Measurements from ENCODE around the gene PRCD. TPM values are rescaled to one million over a fixed set of nuclear protein-coding genes. Genes with fewer than 3 reads are reported as not detected.
"Not testable (repeated sequence)": the region's sequence is repeated elsewhere in the genome, so short reads cannot be mapped to it uniquely, and the experiment has no call there.

The PRCD gene
- total RNA-seq, 1 experiment from 2014 or later: 0.83 TPM

GRCh38 chr17:76514355-76514754 is 25.5 kb upstream of the PRCD start:
- H3K4me3 ChIP-seq (ENCODE audit: insufficient read depth, low read depth, low read length); H3K36me3 ChIP-seq (replicated peaks; ENCODE audit: control insufficient read depth, insufficient read depth, low read length); DNase-seq; H3K27me3 ChIP-seq (ENCODE audit: control insufficient read depth, insufficient read depth, low read length): not testable (repeated sequence)

- Histone ChIP-seq H3K4me3 (ENCODE audit: insufficient read depth, low read depth, low read length) (no peak overlapping the region), H3K36me3 (replicated peaks; ENCODE audit: control insufficient read depth, insufficient read depth, low read length) (no peaks in the 10 kb centered on the region), H3K27me3 (ENCODE audit: control insufficient read depth, insufficient read depth, low read length) (no peaks in the 10 kb centered on the region)
- no peak for DNase-seq
Measured at GRCh38 chr17:76515274-76515949, 24.4 kb upstream of the PRCD start.

DNA sequence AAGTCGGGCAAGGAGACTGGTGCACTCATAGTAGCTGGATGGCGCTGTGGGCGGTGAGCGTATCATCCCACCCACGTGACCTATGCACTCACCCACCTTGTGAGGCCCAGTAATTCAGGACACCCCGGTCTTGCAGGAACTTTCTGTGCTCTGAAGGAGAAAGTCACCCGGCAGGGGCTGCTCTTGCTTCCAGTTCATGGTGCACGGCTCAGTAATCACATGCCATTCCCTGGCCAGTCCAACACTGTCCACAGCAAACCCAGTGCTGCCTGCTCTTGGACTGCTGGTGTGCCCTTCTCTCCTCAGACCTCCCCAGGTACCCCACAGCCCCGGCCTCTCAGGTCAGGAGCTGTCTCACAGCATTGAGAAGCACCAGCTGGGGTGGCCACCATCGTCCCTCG is 22.2 kb upstream of the PRCD start:
- Histone ChIP-seq H3K36me3 (replicated peaks; ENCODE audit: control insufficient read depth, insufficient read depth, low read length) (no peaks in the 10 kb centered on the region), H3K27me3 (ENCODE audit: control insufficient read depth, insufficient read depth, low read length) (no peaks in the 10 kb centered on the region), H3K4me3 (ENCODE audit: insufficient read depth, low read depth, low read length) (no peak overlapping the region)
- no peak for DNase-seq

GRCh38 chr17:76519048-76519966 is 20.5 kb upstream of the PRCD start:
- no peaks in the 10 kb centered on the region for H3K36me3 ChIP-seq (replicated peaks; ENCODE audit: control insufficient read depth, insufficient read depth, low read length)
- H3K27me3 ChIP-seq (ENCODE audit: control insufficient read depth, insufficient read depth, low read length): peaks cover 3% of the 10 kb centered on the region
- H3K4me3 ChIP-seq (ENCODE audit: insufficient read depth, low read depth, low read length): no peak overlapping the region
- DNase-seq: peak; percentile 59

DNA sequence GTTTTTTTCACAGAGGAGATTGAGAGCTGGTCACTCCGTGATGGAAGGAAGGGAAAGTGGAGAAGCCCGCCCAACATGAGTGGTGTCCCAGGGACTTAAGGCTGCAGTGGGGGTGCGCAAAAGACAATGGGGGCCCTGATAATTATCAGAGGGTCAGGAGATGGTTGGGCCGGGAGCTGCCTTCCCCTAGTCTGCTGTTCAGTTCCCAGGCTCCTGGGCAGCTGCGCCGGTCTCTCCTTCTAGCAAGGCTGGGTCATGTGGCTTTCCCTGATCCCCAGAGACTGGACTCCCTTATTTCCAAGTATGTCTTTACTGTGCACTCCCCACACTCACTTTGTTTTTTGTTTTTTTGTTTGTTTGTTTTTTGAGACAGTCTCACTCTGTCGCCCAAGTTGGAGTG is 18.6 kb upstream of the PRCD start:
- Histone ChIP-seq H3K4me3 (ENCODE audit: insufficient read depth, low read depth, low read length) (no peak overlapping the region), H3K27me3 (ENCODE audit: control insufficient read depth, insufficient read depth, low read length) (peaks cover 3% of the 10 kb centered on the region), H3K36me3 (replicated peaks; ENCODE audit: control insufficient read depth, insufficient read depth, low read length) (no peaks in the 10 kb centered on the region)
- no peak for DNase-seq

DNA sequence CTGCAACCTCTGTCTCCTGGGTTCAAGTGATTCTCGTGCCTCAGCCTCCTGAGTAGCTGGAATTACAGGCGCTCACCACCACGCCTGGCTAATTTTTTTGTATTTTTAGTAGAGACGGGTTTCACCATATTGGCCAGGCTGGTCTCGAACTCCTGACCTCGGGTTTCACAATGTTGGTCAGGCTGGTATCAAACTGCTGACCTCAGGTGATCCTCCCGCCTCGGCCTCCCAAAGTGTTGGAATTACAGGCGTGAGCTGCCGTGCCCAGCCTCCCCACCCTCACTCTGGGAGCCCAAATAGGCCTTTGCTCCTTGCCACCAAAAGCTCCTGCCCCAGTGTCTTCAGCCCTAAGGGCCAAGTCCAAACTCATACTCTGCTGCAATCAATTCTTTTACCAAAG is 18.2 kb upstream of the PRCD start:
- not testable (repeated sequence) for H3K36me3 ChIP-seq (replicated peaks; ENCODE audit: control insufficient read depth, insufficient read depth, low read length); H3K4me3 ChIP-seq (ENCODE audit: insufficient read depth, low read depth, low read length); H3K27me3 ChIP-seq (ENCODE audit: control insufficient read depth, insufficient read depth, low read length); DNase-seq

DNA sequence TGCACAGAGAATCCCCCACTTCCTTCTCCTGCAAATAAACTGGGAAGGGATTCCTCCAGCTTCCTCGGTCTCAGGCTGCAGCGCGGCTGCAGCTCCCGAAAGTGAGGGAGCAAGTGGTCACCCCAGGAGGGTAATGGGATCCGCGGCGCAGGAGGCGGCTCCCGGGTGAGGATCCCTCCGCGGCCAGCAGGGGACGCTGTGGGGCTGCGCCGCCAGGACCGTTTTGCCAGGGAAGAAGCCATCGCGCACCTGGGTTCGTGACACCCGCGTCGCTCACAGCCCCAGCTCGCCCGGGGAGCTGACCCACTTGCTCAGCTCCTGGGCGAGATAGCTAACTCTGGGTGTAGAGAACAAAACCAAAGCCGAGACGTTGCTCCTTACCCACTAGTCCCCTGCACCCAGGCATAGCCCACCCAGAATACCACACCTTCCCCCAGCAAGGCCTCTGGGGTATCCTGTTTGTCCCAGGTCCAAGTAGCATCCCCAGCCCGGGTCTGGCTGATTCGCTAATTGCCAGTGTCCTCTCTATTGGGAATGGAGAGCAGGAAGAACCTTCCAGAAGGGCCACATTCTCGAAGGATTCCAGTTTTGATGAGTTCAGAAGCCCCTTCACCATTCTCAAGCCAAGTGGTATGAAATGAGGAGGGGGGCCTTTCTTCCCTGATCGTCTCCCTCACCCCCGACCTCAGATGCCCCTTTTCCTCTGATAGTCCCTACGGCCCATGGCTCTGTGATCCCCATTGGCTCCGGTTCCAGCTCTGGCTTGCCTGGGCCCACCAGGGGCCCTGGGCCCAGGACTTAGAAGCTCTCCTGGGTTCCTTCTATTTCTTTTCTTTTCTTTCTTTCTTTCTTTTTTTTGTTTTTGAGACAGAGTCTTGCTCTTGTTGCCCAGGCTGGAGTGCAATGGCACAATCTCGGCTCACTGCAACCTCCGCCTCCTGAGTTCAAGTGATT is 16.5 kb upstream of the PRCD start:
- DNase-seq: peak; percentile 97
- Histone ChIP-seq H3K4me3 (ENCODE audit: insufficient read depth, low read depth, low read length) (no peak overlapping the region), H3K27me3 (ENCODE audit: control insufficient read depth, insufficient read depth, low read length) (peaks cover 3% of the 10 kb centered on the region), H3K36me3 (replicated peaks; ENCODE audit: control insufficient read depth, insufficient read depth, low read length) (no peaks in the 10 kb centered on the region)

GRCh38 chr17:76524598-76525512 is 15.0 kb upstream of the PRCD start:
- Histone ChIP-seq H3K36me3 (replicated peaks; ENCODE audit: control insufficient read depth, insufficient read depth, low read length) (no peaks in the 10 kb centered on the region), H3K27me3 (ENCODE audit: control insufficient read depth, insufficient read depth, low read length) (peaks cover 3% of the 10 kb centered on the region), H3K4me3 (ENCODE audit: insufficient read depth, low read depth, low read length) (no peak overlapping the region)
- no peak for DNase-seq

DNA sequence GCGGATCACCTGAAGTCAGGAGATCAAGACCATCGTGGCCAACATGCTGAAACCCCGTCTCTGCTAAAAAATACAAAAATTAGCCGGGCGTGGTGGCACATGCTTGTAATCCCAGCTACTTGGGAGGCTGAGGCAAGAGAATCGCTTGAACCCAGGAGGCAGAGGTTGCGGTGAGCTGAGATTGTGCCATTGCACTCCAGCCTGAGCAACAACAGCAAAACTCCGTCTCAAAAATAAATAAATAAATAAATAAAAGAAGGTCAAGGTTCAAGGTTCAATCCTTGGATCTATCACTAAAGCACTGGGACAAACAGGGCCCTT is 14.4 kb upstream of the PRCD start:
- not testable (repeated sequence) for H3K27me3 ChIP-seq (ENCODE audit: control insufficient read depth, insufficient read depth, low read length); H3K36me3 ChIP-seq (replicated peaks; ENCODE audit: control insufficient read depth, insufficient read depth, low read length); DNase-seq; H3K4me3 ChIP-seq (ENCODE audit: insufficient read depth, low read depth, low read length)

DNA sequence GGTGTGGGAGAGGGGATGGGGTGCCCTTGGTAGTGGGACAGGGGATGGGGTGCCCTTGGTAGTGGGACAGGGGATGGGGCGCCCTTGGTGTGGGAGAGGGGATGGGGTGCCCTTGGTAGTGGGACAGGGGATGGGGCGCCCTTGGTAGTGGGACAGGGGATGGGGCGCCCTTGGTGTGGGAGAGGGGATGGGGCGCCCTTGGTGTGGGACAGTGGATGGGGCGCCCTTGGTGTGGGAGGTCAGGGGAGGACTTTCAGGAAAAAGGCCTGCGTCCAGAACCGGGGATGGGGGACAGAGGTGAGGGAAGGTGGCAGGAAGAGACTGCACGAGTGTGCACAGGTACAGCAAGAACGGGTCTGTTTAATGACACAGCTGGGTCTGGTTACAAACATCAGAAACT is 12.8 kb upstream of the PRCD start:
- DNase-seq; H3K36me3 ChIP-seq (replicated peaks; ENCODE audit: control insufficient read depth, insufficient read depth, low read length); H3K4me3 ChIP-seq (ENCODE audit: insufficient read depth, low read depth, low read length); H3K27me3 ChIP-seq (ENCODE audit: control insufficient read depth, insufficient read depth, low read length): not testable (repeated sequence)

DNA sequence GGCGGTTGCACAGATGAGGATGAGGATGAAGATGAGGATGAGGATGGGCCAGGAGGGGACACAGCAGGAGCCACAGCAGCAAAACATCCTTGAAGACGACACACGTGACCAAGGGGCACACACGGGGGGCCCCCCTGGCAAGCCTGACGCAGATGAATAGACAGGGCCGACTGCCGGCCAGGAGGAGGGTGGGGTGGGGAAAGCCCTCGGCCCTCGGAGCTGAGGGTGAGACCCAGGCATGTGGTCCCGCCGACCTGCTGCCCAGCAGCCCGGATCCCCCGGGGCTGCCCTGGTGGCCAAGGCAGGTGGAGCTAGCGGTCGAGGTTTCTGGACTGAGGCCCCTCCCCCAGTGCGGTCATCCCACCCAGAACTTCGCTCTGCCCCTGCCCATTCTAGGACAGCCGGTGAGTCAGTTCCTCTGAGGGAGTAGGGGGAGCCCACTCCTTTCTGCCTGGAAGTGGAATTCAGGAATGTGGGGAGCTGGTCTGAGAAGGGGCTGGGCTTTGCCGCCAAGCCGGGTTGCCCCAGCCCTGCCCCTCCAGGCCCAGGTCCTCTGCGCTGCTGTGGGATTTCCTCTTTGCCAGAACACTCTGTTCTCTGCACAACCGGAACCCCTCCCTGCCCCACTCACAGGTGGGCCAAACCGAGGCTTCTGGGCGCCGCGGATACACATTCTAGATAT is 12.3 kb upstream of the PRCD start:
- H3K4me3 ChIP-seq (ENCODE audit: insufficient read depth, low read depth, low read length): no peak overlapping the region
- DNase-seq: peak; percentile 89
- no peaks in the 10 kb centered on the region for H3K36me3 ChIP-seq (replicated peaks; ENCODE audit: control insufficient read depth, insufficient read depth, low read length)
- peaks cover 3% of the 10 kb centered on the region for H3K27me3 ChIP-seq (ENCODE audit: control insufficient read depth, insufficient read depth, low read length)

GRCh38 chr17:76528156-76528527 is 11.7 kb upstream of the PRCD start:
- no peak for DNase-seq
- Histone ChIP-seq H3K27me3 (ENCODE audit: control insufficient read depth, insufficient read depth, low read length) (peaks cover 3% of the 10 kb centered on the region), H3K4me3 (ENCODE audit: insufficient read depth, low read depth, low read length) (no peak overlapping the region), H3K36me3 (replicated peaks; ENCODE audit: control insufficient read depth, insufficient read depth, low read length) (no peaks in the 10 kb centered on the region)

- no peak for DNase-seq
- H3K36me3 ChIP-seq (replicated peaks; ENCODE audit: control insufficient read depth, insufficient read depth, low read length): no peaks in the 10 kb centered on the region
- H3K4me3 ChIP-seq (ENCODE audit: insufficient read depth, low read depth, low read length): no peak overlapping the region
- no peaks in the 10 kb centered on the region for H3K27me3 ChIP-seq (ENCODE audit: control insufficient read depth, insufficient read depth, low read length)
Measured at GRCh38 chr17:76528528-76529223, 11.2 kb upstream of the PRCD start.

Measured in H7 (cell line).